Globus pallidus (tissue), 1 donor: Measurements from ENCODE around the gene XPO4.

Source experiments
- DNase-seq: peaks from one replicate; pipeline ENCODE4 v3.0.0-alpha.2; 2015; ENCODE audit warnings: low spot score

XPO4 gene

GRCh38 chr13:20728579-20729311, 173.8 kb downstream of the XPO4 start:
- DNase-seq: no peak

- no peak for DNase-seq
These were observed 174.7 kb downstream of the XPO4 start for GRCh38 chr13:20727856-20728255.
